Measurements from ENCODE around the gene FOXN3.

Gene FOXN3

GRCh38 chr14:89284333-89285058, 132.5 kb downstream of the FOXN3 start:
- Histone ChIP-seq H3K4me1 (ENCODE audit: insufficient read depth, low read length) (no peaks in the 10 kb centered on the region), H2AFZ (ENCODE audit: low read depth, low read length) (no peak overlapping the region), H3K36me3 (ENCODE audit: insufficient read depth, low read length) (peaks cover 4% of the 10 kb centered on the region), H3K27me3 (ENCODE audit: insufficient read depth, low read length) (no peaks in the 10 kb centered on the region), H3K4me3 (ENCODE audit: low read length) (no peak overlapping the region), H3K9me3 (ENCODE audit: low read length) (no peaks in the 10 kb centered on the region)

DNA sequence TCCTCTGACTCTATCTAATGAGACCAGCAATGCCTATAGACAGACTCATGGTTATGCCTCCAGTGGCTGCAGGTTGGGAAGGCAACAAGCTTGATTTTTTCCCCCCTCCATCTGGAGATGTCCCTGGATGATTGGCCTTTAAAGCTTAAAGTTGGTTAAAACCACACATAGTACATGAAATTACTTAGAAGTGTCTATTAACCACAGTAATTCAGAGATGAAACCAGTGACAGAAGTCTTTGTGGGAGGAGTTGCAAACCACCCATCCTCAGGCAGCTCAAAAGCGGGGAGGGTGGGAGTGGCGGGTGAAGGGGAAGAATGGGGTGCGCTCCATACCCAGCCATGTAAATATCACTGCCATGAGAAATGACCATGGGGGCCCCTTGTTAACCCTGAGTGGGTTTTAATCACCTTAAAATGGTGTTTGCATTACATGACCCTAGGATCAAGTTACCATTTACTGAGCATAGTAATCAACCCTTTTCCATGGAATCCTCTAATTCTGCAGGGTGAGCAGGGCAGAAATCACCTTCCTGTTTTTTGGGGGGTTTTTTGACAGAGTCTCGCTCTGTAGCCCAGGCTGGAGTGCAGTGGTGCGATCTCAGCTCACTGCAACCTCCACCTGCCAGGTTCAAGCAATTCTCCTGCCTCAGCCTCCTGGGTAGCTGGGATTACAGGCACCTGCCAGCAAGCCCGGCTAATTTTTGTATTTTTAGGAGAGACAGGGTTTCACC, 133.5 kb downstream of the FOXN3 start:
- Histone ChIP-seq H3K4me3 (ENCODE audit: low read length) (no peak overlapping the region), H3K27me3 (ENCODE audit: insufficient read depth, low read length) (no peaks in the 10 kb centered on the region), H3K9me3 (ENCODE audit: low read length) (no peaks in the 10 kb centered on the region), H3K4me1 (ENCODE audit: insufficient read depth, low read length) (no peaks in the 10 kb centered on the region), H3K36me3 (ENCODE audit: insufficient read depth, low read length) (peaks cover 4% of the 10 kb centered on the region), H2AFZ (ENCODE audit: low read depth, low read length) (no peak overlapping the region)

GRCh38 chr14:89282191-89282590, 134.8 kb downstream of the FOXN3 start:
- Histone ChIP-seq H3K4me1 (ENCODE audit: insufficient read depth, low read length) (no peaks in the 10 kb centered on the region), H3K9me3 (ENCODE audit: low read length) (no peaks in the 10 kb centered on the region)

DNA sequence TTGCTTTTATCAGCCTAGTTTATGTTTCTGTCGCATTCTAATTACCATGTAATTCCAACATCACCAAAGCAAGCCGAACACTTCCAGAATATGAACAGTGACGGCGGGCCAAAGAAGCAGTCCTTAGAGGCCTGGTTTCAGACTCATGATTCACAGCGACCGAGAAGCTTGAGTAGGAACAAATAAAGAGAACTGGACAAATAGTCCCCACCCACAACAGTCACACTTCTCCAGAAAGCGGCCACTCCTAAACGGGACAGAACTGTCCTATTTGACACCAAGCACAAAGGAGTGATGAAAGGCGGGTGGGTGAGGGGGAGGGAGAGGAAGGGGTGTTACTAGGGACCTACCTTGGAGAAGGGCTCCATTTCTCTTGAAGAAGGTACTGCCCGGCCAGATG, 136.4 kb downstream of the FOXN3 start:
- peaks cover 4% of the 10 kb centered on the region for H3K36me3 ChIP-seq (ENCODE audit: insufficient read depth, low read length)
- no peak overlapping the region for H2AFZ ChIP-seq (ENCODE audit: low read depth, low read length)
- H3K27me3 ChIP-seq (ENCODE audit: insufficient read depth, low read length), result no peaks in the 10 kb centered on the region
- H3K4me1 ChIP-seq (ENCODE audit: insufficient read depth, low read length), result no peaks in the 10 kb centered on the region
- H3K4me3 ChIP-seq (ENCODE audit: low read length), result no peak overlapping the region
- H3K9me3 ChIP-seq (ENCODE audit: low read length), result no peaks in the 10 kb centered on the region

More at GRCh38 chr14:89282191-89282590, 134.8 kb downstream of the FOXN3 start:
- no peak overlapping the region for H2AFZ ChIP-seq (ENCODE audit: low read depth, low read length)
- H3K4me3 ChIP-seq (ENCODE audit: low read length), result no peak overlapping the region
- H3K36me3 ChIP-seq (ENCODE audit: insufficient read depth, low read length), result peaks cover 4% of the 10 kb centered on the region
- no peaks in the 10 kb centered on the region for H3K27me3 ChIP-seq (ENCODE audit: insufficient read depth, low read length)

- Histone ChIP-seq H3K27me3 (ENCODE audit: insufficient read depth, low read length) (no peaks in the 10 kb centered on the region), H3K4me3 (ENCODE audit: low read length) (no peak overlapping the region), H3K9me3 (ENCODE audit: low read length) (no peaks in the 10 kb centered on the region), H3K36me3 (ENCODE audit: insufficient read depth, low read length) (peaks cover 4% of the 10 kb centered on the region), H2AFZ (ENCODE audit: low read depth, low read length) (no peak overlapping the region), H3K4me1 (ENCODE audit: insufficient read depth, low read length) (no peaks in the 10 kb centered on the region)
Observed at GRCh38 chr14:89279649-89280232, 137.3 kb downstream of the FOXN3 start.

- no peak overlapping the region for H3K4me3 ChIP-seq (ENCODE audit: low read length)
- H3K4me1 ChIP-seq (ENCODE audit: insufficient read depth, low read length), result peaks cover 7% of the 10 kb centered on the region
- H2AFZ ChIP-seq (ENCODE audit: low read depth, low read length), result no peak overlapping the region
- no peaks in the 10 kb centered on the region for H3K27me3 ChIP-seq (ENCODE audit: insufficient read depth, low read length)
- peaks cover 4% of the 10 kb centered on the region for H3K36me3 ChIP-seq (ENCODE audit: insufficient read depth, low read length)
- no peaks in the 10 kb centered on the region for H3K9me3 ChIP-seq (ENCODE audit: low read length)
Observed at GRCh38 chr14:89277203-89277602, 139.8 kb downstream of the FOXN3 start.

DNA sequence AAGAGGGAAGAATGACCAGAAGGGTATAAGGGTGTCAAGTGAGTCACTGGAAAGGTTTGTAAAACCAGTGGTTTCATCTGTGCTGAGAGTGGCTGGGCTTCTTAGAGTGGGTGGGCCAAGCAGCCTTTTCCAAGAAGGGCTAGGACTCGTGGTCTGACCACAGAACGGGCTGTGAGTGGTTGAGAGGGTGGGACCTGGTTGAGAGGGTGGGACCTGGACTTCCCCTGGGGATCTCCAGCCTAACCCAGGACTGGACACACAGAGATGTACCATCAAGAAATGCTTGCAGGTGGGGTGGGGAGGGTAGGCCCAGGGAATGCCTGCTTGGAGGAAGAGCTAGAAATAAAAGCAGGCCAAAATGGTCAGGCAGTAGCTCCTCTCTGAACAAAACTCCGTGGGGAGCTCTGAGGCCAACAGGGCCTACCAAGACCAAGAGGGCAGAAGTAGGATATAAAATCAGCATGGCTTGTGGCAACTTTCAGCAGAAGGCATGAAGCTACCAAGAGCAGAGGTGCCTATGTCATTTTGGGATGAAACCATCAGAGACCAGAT, 140.5 kb downstream of the FOXN3 start:
- Histone ChIP-seq H3K4me1 (ENCODE audit: insufficient read depth, low read length) (peaks cover 7% of the 10 kb centered on the region), H3K9me3 (ENCODE audit: low read length) (no peaks in the 10 kb centered on the region), H2AFZ (ENCODE audit: low read depth, low read length) (no peak overlapping the region), H3K27me3 (ENCODE audit: insufficient read depth, low read length) (no peaks in the 10 kb centered on the region), H3K4me3 (ENCODE audit: low read length) (no peak overlapping the region), H3K36me3 (ENCODE audit: insufficient read depth, low read length) (peaks cover 4% of the 10 kb centered on the region)

DNA sequence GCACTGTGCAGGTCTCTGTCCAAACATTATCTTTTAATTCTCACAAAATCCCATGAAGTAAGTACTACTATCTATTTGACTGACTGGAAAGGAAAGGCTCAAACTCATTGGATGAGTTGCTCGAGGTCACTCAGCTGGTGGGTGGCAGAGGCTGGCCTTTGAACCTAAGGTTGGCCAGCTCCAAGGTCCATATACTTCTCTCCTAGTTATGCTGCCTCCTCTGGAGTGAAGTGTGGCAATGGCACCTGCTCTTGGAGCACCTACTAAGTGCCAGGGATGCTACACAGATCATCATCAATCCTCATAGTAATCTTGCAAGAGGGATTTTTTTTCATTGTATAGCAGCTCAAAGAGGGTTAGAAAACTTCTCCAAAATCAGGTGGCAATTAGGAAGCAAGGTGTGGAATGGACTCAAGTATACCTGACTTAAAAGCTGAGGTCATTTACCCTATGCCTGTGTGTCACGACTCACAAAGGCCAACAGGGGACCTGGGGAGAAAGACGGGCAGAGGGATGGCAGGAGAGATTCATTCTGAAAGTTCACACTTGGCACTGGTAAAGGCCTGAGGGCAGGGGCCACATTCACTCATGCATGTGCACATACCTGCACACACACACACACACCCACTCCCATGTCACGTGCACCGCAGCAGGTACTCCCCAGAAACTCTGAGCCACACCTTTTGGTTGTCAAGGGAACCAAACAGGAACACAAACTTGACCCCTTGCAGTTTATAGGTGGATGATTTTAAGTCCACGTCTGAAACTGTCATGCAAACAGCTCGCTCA, 146.4 kb downstream of the FOXN3 start:
- Histone ChIP-seq H3K27me3 (ENCODE audit: insufficient read depth, low read length) (no peaks in the 10 kb centered on the region), H3K4me1 (ENCODE audit: insufficient read depth, low read length) (peaks cover 29% of the 10 kb centered on the region), H3K4me3 (ENCODE audit: low read length) (no peak overlapping the region), H3K9me3 (ENCODE audit: low read length) (no peaks in the 10 kb centered on the region), H2AFZ (ENCODE audit: low read depth, low read length) (no peak overlapping the region), H3K36me3 (ENCODE audit: insufficient read depth, low read length) (no peaks in the 10 kb centered on the region)

GRCh38 chr14:89269404-89269803, 147.6 kb downstream of the FOXN3 start:
- H3K4me3 ChIP-seq (ENCODE audit: low read length), result no peak overlapping the region
- no peaks in the 10 kb centered on the region for H3K9me3 ChIP-seq (ENCODE audit: low read length)
- peaks cover 35% of the 10 kb centered on the region for H3K4me1 ChIP-seq (ENCODE audit: insufficient read depth, low read length)
- no peak overlapping the region for H2AFZ ChIP-seq (ENCODE audit: low read depth, low read length)
- H3K27me3 ChIP-seq (ENCODE audit: insufficient read depth, low read length), result no peaks in the 10 kb centered on the region
- no peaks in the 10 kb centered on the region for H3K36me3 ChIP-seq (ENCODE audit: insufficient read depth, low read length)

DNA sequence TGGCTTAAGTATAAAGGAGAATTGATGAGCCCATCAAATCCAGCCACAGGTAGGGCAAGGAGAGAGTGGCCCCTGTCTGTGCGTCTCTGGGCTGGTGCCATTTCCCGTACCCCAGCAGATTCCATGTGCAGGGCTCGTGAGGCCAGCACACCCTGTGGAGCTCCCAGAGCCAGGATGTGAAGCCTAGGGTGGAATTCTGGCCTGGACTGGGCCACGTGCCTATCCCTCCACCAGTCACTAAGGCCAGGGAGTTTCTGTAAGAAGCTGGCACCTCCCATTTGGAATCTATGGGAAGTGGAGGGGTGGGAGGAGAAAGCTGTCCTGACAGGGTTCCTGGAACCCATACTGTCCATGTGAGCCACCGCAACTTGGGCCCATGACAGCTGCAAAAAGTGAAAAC, 148.5 kb downstream of the FOXN3 start:
- H3K27me3 ChIP-seq (ENCODE audit: insufficient read depth, low read length), result no peaks in the 10 kb centered on the region
- peaks cover 29% of the 10 kb centered on the region for H3K4me1 ChIP-seq (ENCODE audit: insufficient read depth, low read length)
- H3K36me3 ChIP-seq (ENCODE audit: insufficient read depth, low read length), result no peaks in the 10 kb centered on the region
- H3K9me3 ChIP-seq (ENCODE audit: low read length), result no peaks in the 10 kb centered on the region
- no peak overlapping the region for H3K4me3 ChIP-seq (ENCODE audit: low read length)
- H2AFZ ChIP-seq (ENCODE audit: low read depth, low read length), result no peak overlapping the region

- H3K4me1 ChIP-seq (ENCODE audit: insufficient read depth, low read length), result peaks cover 29% of the 10 kb centered on the region
- H3K27me3 ChIP-seq (ENCODE audit: insufficient read depth, low read length), result no peaks in the 10 kb centered on the region
- H3K4me3 ChIP-seq (ENCODE audit: low read length), result no peak overlapping the region
- no peaks in the 10 kb centered on the region for H3K36me3 ChIP-seq (ENCODE audit: insufficient read depth, low read length)
- no peak overlapping the region for H2AFZ ChIP-seq (ENCODE audit: low read depth, low read length)
- H3K9me3 ChIP-seq (ENCODE audit: low read length), result no peaks in the 10 kb centered on the region
Observed at GRCh38 chr14:89267656-89268055, 149.4 kb downstream of the FOXN3 start.

DNA sequence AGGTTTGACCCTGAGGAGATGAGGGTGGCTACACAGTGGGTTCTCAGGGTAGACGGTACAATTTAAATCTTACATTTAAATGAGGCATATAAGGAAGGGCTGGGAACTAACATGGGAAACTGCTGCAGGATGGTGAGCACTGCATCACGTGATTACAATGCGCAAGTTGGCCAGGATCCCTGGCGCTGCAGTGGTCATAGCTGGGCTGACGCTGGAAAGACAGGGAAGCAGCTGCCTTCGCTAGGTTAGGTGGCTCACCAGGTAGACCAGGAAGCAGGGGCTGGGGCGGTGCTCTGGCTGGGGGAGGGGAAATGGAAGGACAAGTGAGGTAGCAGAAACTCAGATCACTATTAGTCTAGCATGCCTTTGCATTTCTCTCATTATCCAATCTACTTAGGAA, 149.9 kb downstream of the FOXN3 start:
- Histone ChIP-seq H3K4me3 (ENCODE audit: low read length) (no peak overlapping the region), H3K9me3 (ENCODE audit: low read length) (no peaks in the 10 kb centered on the region), H3K36me3 (ENCODE audit: insufficient read depth, low read length) (no peaks in the 10 kb centered on the region), H2AFZ (ENCODE audit: low read depth, low read length) (no peak overlapping the region), H3K27me3 (ENCODE audit: insufficient read depth, low read length) (no peaks in the 10 kb centered on the region), H3K4me1 (ENCODE audit: insufficient read depth, low read length) (peaks cover 29% of the 10 kb centered on the region)
